ENCODE results near the gene ZNF394.
"Not testable (repeated sequence)": the region's sequence is repeated elsewhere in the genome, so short reads cannot be mapped to it uniquely, and the experiment has no call there.

The ZNF394 gene

DNA sequence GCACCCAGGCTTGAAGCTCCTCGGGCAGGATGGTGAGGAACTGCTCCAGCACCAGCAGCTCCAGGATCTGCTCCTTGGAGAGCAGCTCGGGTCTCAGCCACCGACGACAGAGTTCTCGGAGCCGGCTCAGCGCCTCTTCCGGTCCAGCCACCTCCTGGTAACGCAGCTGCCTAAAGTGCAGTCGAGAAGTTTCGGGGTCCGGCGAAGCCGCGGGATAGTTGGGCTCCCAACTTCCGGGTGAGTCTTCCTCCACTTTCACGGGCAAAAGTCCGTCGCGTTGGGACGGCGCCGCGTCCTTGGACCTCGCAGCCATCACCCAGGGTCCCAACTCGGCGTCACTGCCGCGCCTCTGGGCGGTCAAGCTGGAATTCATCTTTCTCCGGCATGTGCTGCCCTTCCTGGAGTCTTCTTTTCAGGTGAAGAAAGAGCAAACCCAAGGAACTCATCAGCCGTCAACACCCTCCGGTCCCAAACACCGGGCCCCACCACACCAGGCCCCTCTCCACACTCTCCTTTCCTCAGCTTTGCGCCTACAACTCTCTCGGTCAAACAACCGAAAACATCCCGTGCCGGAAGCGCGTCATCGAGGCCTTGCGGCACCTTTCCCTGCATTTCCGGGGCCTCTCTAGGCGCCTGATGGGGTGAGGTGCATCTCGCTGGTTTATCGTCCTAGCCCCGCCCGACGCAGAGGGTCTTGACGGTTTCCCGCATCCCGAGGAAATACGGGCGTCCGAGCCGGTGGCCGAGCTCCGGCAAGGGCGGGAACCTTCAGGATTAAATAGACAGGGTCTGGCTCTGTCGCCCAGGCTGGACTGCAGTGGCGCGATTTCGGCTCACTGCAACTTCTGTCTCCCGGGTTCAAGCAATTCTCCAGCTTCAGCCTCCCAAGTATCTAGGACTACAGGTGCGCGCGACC is at the start of gene ZNF394:
TSS of gene ZNF394 (minus strand) at position 561 of the 916 bp plus-strand sequence. CDS start at position 373, 188 bp downstream.
- FAIRE-seq: peak; percentile 35

DNA sequence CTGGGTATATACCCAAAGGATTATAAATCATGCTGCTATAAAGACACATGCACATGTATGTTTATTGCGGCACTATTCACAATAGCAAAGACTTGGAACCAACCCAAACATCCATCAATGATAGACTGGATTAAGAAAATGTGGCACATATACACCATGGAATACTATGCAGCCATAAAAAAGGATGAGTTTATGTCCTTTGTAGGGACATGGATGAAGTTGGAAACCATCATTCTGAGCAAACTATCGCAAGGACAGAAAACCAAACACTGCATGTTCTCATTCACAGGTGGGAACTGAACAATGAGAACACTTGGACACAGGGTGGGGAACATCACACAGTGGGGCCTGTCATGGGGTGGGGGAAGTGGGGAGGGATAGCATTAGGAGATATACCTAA is 49.5 kb upstream of the ZNF394 start:
- not testable (repeated sequence) for FAIRE-seq; DNase-seq (ENCODE audit: low spot score)

More for the DNA sequence above, at the start of gene ZNF394:
- peak; percentile 97 for DNase-seq (ENCODE audit: low spot score)

DNA sequence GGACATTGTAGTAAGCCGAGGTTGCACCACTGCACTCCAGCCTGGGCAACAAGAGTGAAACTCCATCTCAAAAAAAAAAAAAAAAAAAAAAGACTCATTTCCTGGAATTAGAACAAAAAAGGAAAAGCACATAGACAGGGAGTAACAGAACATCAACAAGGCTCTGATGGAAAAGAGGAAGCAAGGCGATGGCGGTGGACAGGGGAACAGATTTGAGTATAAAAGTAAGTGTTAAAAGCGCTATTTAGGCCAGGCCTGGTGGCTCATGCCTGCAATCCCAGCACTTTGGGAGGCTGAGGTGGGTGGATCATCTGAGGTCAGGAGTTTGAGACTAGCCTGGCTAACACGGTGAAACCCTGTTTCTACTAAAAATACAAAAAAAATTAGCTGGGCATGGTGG is 45.2 kb upstream of the ZNF394 start:
- not testable (repeated sequence) for DNase-seq (ENCODE audit: low spot score); FAIRE-seq

DNA sequence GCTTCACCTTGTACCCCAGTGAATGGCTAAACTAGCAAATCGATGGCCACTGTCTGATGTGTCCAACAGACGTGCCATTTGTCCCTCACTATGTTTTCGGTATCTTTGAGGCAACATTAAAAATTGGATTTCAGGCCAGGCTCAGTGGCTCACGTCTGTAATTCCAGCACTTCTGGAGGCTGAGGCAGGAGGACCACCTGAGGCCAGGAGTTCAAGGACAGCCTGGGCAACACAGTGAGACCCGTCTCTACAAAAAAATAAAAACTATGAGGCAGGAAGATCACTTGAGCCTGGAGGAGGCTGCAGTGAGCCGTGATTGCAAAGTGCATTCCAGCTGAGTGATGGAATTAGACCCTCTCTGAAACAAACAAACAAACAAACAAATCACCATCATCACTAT is 43.8 kb upstream of the ZNF394 start:
- DNase-seq (ENCODE audit: low spot score) (no peak), FAIRE-seq (no peak)

DNA sequence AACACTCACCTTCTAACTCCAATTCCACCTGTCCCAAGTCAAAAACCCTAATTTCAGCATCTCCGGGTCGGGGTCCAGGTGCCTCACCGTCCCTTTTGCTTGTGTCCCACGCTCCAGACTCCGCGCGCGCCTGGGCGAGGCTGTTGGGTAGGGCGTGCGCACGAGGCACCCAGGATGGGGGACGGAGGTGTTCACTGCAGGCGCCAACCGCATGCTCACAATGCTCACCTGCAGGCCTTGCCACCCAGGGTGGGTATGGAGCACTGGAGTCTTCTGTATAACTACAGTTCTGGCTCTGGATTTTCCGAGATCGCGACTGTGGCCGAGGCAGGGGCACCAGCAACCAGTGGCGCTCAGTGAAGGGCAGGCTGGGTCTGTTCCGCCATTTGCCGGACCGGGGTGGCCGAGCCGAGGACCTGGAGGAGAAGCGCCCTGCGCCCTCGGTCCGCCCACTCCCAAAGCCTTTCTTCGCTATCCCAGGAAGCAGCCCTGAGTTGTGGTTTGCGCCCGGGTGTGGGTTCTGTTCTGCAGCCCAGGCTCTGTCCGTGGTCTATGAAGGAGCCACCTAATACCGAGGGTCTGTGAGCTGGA is 43.1 kb upstream of the ZNF394 start:
- FAIRE-seq: no peak
- no peak for DNase-seq (ENCODE audit: low spot score)

DNA sequence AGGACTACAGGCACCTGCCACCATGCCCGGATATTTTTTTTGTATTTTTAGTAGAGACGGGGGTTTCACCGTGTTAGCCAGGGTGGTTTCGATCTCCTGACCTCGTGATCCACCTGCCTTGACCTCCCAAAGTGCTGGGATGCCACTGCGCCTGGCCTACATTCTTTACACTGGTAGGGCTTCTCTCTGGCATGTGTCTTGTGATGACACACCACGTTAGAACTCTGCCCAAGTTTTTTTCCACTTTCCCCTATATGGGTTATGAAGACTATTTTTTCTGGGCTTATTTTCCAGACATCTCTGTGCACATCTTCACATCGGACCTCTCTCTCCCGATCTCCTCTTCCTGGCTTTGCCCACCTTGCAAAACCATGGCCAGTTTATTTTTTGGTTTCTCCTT is 41.1 kb upstream of the ZNF394 start:
- DNase-seq (ENCODE audit: low spot score): no peak
- FAIRE-seq: no peak

DNA sequence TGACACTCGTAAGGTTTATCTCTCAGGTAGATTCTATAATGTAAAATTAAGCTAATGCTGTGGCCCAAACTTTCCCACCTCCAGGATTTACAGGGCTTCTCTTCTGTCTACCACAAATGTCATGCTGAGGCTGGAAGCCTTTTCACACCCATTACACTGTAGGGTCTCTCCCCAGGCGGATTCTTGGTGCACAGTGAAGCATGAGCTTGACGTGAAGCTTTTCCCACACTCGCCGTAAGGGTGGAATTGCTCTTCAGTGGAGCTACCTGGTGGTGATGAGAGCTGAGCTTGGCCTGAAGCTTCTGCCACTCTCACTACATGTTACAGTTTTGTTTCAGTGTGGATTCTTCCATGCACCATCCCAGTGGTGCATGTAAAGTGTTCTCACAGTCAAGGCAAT is 40.5 kb upstream of the ZNF394 start:
- FAIRE-seq (no peak), DNase-seq (ENCODE audit: low spot score) (no peak)

DNA sequence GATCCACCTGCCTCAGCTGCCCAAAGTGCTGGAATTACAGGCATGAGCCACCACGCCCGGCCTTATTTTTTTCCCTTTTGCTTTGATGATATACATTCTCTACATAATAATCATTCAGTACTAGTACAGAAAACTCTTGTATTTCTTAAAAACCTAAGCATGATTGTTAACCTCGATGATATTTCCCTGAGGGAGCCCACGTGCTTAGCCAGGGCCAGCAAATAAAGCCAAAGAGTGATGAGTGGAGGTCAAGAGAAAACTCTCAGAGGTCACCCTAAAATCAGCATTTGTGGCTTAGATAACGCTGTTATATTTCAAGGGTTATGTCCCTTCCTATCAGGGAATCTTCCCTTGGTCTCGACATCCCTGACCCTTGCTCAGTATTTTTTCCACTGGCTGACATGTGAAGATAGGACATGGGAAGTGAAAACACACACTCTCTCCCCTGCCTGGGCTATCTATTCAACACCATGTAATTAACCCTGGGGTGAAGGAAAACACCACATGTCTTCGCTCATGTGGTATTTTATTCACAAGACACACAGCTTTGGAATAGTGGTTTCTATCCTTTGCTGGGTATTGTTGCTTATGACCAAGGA is 39.2 kb upstream of the ZNF394 start:
- no peak for DNase-seq (ENCODE audit: low spot score)
- no peak for FAIRE-seq

DNA sequence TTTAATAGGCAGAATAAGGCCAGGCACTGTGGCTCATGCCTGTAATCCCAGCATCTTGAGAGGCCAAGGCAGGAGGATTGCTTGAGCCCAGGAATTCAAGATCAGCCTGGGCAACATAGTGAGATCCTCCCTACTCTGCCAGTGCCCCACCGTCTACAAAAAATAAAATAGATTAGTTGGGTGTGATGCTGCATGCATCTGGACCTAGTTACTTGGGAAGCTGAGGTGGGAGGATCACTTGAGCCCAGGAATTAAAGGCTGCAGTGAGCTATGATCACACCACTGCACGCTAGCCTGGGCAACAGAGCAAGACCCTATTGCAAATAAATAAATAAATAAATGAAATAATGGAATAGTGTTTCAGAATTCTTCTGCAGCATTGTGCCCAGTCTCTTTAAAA is 35.6 kb upstream of the ZNF394 start:
- no peak for DNase-seq (ENCODE audit: low spot score)
- FAIRE-seq: no peak

DNA sequence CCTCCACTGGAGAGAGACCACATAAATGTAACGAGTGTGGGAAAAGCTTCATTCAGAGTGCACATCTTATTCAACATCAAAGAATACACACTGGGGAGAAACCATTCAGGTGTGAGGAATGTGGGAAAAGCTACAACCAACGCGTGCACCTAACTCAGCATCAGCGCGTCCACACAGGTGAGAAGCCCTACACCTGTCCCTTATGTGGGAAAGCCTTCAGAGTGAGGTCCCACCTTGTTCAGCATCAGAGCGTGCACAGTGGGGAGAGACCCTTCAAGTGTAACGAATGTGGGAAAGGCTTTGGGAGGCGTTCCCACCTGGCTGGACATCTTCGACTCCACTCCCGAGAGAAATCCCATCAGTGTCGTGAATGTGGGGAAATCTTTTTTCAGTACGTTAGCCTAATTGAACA is 31.3 kb upstream of the ZNF394 start:
- DNase-seq (ENCODE audit: low spot score): no peak
- no peak for FAIRE-seq

DNA sequence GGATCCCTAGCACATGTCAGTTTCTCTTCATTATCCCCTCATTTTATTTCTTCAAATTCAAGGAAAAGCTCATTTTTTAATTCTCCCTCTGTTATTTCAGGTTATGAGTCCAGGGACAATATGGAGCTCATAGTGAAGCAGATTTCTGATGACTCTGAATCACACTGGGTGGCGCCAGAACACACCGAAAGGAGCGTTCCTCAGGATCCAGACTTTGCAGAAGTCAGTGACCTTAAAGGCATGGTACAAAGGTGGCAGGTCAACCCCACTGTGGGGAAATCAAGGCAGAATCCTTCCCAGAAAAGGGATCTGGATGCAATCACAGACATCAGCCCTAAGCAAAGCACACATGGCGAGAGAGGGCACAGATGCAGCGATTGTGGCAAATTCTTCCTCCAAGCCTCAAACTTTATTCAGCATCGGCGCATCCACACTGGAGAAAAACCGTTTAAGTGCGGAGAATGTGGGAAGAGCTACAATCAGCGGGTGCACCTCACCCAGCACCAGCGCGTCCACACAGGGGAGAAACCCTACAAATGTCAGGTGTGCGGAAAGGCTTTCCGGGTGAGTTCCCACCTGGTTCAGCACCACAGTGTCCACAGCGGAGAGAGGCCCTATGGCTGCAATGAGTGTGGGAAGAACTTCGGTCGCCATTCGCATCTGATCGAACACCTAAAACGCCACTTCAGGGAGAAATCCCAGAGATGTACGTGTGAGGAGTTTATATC is 25.8 kb upstream of the ZNF394 start:
- no peak for FAIRE-seq
- DNase-seq (ENCODE audit: low spot score): no peak

DNA sequence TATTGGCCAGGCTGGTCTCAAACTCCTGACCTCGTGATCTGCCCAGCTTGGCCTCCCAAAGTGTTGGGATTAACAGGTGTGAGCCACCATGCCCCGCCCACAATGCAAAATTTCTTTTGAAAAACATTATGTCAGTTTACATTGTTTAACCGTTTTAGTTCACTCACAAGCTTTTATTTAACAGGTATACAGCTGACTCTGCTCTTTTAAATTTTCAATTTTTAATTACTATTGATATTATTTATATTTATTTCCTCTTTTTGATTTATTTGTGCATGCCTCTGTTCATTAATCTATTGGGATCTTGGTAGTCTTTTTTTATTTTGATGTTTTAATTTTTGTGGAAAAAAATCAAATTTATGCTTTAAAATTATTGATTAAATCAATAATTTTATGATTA is 21.3 kb upstream of the ZNF394 start:
- FAIRE-seq: no peak
- no peak for DNase-seq (ENCODE audit: low spot score)

DNA sequence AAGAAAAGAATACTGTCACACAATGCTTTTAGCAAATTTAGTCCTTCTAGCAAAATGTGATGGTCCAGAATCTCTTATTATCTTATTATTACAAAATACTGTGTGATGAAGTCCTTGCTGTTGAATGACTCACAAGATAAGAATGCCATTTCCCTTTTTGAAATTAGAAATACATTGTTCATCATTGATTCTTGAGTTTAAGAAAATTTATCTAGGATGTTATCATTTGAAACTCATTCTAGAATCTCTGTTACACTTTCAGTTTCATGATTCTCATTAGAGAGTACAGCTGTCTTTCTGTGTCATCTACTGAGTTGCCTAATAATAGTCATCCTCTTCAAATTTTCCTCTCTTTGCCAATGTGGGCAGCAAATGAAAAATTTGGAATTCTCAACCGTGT is 14.0 kb upstream of the ZNF394 start:
- DNase-seq (ENCODE audit: low spot score) (no peak), FAIRE-seq (no peak)

DNA sequence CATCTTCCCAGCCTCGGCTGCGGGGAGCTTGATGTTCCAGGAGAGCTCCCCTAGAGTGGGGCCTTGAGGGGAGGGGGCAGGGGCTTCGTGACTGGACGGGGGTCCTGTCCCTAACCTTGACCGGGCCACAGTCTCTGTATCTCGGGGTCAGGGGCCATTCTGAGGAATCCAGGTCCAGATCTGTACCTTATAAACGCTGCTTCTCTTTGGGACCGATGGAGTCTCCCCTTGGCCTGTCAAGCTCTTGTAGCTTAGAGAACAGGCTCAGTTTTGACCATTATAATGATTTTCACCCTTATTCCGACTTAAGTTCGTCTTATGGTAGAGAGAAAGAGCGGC is 5.2 kb upstream of the ZNF394 start:
- FAIRE-seq (no peak), DNase-seq (ENCODE audit: low spot score) (no peak)

DNA sequence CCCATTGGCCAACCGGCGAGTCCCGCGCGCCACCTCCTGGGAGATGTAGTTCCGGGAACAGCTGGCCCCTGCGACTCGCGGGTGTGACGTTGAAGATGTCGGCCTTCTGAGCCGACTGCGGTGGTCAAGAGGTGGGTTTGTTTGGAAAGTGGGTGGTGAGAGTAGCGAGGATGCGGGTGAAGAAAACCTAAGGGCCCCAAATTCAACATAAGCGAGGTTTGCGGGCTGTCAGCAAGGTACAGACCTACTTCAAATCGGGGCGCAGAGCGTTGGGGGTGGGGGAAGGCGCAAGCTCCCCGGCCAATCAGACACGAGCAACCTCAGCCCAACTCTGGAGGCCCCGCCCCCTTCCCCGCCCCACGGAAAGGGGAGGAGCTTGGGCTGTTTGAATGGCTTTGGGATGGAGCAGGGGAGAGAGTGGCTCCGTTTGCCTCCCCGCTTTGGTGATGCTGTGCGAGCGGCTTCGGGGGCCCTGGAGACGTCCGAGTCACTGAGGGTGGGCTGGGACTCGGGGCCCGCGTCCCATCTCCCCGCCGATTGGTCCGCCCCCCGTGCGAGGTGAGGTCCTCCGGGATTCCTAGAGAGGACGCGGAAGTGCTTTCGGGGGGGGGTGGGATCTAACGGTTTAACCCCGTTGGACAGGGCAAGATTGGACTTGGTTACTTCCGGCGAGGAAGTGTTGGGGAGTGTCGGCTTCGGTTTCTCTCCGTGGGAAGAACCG is 4.7 kb upstream of the ZNF394 start, which contains the start of gene ZKSCAN5:
TSS of gene ZKSCAN5 (plus strand) at position 60 of the 721 bp plus-strand sequence. CDS start 1,383 bp downstream, outside the sequence.
- DNase-seq (ENCODE audit: low spot score) (peak; percentile 98), FAIRE-seq (peak; percentile 61)

DNA sequence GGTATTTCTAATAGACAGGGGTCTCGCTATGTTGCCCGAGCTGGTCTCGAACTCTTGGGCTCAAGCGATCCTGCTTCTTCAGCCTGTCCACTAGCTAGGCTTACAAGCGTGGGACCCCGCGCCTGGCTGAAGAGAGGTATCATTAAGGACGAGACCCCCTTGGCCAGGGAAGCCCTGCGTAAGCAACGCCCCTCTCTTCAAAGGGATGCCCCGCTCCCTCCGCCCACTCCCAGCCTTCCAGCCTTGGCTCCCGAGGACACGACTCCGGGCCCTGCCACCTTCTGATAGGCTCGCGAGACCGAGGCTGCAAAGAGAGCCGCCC is 4.2 kb upstream of the ZNF394 start:
- FAIRE-seq (no peak), DNase-seq (ENCODE audit: low spot score) (peak; percentile 100)

DNA sequence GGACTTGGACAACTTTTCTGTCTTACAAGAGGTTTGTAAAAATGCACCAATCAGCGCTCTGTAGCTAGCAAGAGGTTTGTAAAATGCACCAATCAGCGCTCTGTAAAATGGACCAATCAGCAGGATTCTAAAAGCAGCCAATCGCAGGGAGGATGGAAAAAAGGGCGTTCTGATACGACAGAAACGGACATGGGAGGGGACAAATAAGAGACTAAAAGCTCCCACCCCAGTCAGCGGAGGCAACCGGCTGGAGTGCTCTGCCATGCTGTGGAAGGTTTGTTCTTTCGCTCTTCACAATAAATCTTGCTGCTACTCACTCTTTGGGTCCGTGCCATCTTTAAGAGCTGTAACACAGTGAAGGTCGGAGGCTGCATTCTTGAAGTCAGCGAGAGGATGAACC is 1.2 kb upstream of the ZNF394 start:
- not testable (repeated sequence) for FAIRE-seq; DNase-seq (ENCODE audit: low spot score)

DNA sequence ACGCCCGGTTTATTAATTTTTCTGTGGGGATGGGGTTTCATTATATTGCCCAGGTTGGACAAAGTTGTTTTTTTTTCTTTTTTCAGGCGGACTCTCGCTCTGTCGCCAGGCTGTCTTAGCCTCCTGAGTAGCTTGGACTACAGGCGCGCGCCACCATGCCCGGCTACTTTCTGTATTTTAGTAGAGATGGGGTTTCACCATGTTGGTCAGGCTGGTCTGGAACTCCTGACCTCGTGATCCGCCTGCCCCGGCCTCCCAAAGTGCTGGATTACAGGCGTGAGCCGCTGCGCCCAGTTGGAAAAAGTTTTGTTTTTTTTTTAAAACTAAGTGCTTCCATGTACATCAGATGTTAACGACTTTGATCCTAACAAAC is 542 bp upstream of the ZNF394 start:
- FAIRE-seq: no peak
- no peak for DNase-seq (ENCODE audit: low spot score)

DNA sequence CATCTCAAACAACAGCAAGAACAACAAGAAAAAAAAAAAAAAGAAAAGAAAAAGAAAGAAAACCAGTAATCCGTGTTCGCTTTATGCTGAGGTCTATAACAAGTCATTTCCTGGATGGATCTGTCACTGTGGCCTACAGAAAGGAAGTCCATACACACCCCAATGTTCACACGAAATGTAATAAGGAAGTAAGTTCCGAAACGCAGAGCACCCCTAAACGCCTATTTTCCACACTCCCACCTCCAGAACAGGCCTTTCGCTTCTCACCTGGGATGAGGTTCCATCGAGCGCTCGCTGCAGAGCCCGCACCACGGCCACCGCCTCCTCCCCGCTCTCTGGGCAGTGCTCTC is 735 bp downstream of the ZNF394 start:
- DNase-seq (ENCODE audit: low spot score) (no peak), FAIRE-seq (no peak)

DNA sequence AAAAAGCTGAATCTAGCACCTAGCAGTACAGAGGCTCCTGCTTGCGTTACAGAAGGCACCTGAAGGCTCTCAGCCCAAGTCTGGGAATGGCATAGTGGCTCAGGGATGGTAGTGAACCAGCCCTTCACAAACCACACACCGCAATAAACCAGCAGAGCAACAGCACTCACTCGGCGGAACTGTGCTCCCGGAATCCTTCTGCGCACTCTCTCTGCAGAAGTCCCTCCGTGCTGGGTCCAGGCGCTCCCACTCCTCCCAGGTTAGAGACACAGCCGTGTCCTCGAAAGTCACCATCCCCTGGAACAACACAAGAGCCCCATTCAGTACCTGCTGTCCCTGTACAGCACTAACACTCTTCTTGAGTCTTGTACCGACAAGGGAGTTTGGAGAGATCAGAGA is 1.5 kb downstream of the ZNF394 start:
- FAIRE-seq: no peak

DNA sequence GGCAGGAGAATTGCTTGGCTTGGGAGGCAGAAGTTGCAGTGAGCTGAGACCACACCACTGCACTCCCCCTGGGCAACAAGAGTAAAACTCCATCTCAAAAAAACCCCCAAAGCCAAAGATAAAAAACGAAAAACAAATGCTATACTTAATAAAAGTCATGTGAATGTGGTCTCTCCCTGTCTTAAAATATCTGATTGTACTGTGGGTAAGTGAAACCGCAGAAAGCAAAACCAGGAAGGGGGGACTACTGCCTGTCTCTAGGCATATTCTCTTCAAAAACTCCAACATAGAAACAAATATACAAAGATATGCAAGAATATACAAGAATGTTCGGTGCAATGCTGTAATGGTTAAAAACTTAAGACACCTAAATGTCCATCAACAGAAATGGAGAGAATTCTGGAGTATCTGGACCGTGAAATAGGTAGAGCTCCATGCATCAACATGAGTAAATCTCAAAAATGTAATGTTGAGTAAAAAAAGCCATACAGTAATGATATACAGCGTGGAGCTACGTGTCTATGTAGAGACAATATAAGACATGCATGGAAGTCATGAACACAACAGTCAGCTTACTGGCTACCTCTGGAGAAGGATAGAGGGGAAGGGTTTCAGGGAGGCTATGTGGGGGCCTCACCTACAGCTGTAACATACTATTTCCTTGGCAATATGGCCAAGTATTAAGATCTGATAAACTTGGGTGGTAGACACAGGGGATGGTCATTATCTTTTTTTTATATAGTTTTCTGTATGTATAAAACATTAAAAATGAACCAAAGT is 2.1 kb downstream of the ZNF394 start:
- DNase-seq (ENCODE audit: low spot score): no peak
- no peak for FAIRE-seq

More for the DNA sequence above, 1.5 kb downstream of the ZNF394 start:
- DNase-seq (ENCODE audit: low spot score): no peak

Measured in urothelium cell line (cell line).